GM08714 (cell line): Measurements from ENCODE around the gene ITPR2.

ENCODE experiments used
- H3K4me3 ChIP-seq: fragments of 200-500 bp; sonication (Bioruptor generic); 2 replicates; pipeline ENCODE4 v1.5.1; 2014; ENCODE audit warnings: mild to moderate bottlenecking, low read length, inconsistent platforms
- ZNF274 ChIP-seq: IDR thresholded peaks from 2 replicates; pipeline ENCODE4 v1.6.1; 2012; ENCODE audit warnings: mild to moderate bottlenecking, low read depth, low read length

ITPR2 gene

DNA sequence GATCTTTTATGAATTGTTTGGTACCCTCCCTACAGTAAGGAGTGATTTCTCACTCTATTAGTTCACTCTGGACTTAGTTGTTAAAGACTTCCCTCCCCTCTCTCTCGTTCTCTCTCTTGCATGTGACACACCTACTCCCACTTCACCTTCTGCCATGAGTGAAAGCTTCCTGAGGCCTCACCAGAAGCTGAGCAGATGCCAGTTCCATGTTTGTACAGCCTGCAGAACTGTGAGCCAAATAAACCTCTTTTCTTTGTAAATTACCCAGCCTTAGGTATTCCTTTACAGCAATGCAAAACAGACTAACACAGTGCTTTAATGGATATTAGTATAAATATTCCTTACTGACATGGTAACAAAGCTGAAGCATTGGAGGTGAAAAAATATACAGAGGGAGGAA is 450.0 kb downstream of the ITPR2 start:
- no peak overlapping the region for H3K4me3 ChIP-seq
- TF ChIP-seq ZNF274 = no peak

- H3K4me3 ChIP-seq = no peak overlapping the region
- TF ChIP-seq ZNF274 = no peak
Measured at GRCh38 chr12:26380897-26381296, 452.1 kb downstream of the ITPR2 start.

DNA sequence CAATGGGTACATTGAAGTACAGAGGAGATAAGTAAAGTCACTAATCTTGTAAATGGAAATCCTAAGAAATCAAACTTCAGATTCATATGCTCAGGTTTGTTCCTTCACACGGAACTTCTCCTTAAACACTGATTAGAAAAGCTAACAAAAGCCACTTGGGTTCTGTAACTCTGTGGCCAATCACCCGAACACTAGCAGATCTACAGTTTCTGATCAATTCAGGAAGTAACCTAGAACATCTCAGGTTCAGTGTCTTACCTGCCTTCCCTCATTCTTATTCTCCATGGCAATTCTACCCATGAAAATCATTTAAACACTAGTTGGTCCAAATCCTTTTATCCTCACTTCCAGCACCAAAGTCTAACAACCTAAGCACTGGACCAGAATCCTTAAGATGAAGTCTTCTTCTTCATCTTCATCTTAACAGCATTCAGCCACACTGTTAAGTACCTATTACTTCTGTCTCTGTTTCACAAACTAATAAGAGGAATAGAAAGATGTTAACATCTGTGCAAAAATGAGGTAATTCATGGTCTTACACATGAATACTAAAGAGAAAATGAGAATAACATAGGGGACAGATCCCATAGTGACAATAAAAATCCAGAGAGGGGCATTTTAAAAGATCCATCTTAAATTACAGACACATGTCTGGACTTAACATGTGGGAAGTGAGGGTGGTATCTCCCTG is 453.1 kb downstream of the ITPR2 start:
- TF ChIP-seq ZNF274 = no peak
- no peak overlapping the region for H3K4me3 ChIP-seq

DNA sequence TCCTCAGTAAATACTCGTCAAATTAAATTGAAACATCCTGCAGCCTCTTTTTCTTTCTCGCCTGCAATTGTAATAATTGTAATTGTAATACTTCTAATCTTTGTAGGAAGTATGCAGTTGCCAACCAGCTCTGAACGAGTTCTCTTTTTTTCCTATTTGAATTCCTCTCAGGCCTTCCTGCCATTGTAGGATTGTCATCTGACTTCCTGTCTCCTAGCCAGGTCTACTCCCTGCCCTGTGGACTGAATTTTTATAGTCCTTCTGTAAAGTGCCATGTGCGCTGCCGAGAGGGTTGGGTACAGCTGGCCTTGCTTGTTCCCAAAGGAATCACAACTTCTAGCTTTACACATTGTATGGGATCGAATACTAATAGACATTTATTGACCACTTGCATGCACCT is 454.3 kb downstream of the ITPR2 start:
- TF ChIP-seq ZNF274 = no peak
- H3K4me3 ChIP-seq = no peak overlapping the region

GRCh38 chr12:26374934-26375680 is 457.9 kb downstream of the ITPR2 start:
- H3K4me3 ChIP-seq = no peak overlapping the region
- no peak for TF ChIP-seq ZNF274

- no peak overlapping the region for H3K4me3 ChIP-seq
- TF ChIP-seq ZNF274 = no peak
Measured at GRCh38 chr12:26373606-26374495, 459.1 kb downstream of the ITPR2 start.

DNA sequence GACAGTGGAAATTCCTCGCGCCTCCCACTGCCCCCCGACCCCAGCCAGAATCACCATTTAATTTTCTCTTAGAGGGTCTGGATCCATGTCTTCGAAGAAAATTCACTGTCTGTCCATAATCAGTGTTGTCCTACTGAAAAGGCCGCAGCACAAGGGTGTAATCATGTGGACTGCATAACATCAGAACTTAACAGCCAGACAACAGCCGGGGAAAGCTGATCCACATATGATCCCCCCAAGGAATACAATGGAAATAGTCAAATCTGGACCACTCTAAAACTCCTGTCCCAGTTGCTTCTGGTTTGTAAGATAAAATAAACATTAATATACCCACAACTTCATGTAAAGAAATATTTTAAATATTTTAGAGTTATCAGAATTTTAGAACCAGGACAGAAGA is 460.1 kb downstream of the ITPR2 start:
- H3K4me3 ChIP-seq = no peak overlapping the region
- no peak for TF ChIP-seq ZNF274

DNA sequence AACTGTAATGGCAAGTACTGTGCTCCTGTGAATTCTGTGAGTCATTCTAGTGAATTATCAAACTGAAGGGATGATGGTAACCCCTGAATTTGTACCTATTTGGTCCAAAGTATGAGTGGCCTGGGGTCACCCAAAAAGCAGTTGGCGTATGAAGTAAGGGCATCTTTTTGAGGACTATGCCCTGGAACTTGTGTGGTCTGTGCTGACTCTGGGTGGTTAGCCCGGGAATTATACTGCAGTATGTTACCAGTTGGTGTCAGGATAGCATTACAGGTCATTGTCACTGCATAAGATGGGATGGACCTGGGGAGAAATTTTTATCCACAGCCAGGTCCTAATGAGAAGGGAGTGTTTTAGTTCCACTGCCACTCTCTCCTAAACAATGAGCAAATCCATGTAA is 462.9 kb downstream of the ITPR2 start:
- TF ChIP-seq ZNF274 = no peak

GRCh38 chr12:26369588-26369987 is 463.4 kb downstream of the ITPR2 start:
- TF ChIP-seq ZNF274 = no peak
- no peak overlapping the region for H3K4me3 ChIP-seq

More for the DNA sequence above, 462.9 kb downstream of the ITPR2 start:
- no peak overlapping the region for H3K4me3 ChIP-seq

DNA sequence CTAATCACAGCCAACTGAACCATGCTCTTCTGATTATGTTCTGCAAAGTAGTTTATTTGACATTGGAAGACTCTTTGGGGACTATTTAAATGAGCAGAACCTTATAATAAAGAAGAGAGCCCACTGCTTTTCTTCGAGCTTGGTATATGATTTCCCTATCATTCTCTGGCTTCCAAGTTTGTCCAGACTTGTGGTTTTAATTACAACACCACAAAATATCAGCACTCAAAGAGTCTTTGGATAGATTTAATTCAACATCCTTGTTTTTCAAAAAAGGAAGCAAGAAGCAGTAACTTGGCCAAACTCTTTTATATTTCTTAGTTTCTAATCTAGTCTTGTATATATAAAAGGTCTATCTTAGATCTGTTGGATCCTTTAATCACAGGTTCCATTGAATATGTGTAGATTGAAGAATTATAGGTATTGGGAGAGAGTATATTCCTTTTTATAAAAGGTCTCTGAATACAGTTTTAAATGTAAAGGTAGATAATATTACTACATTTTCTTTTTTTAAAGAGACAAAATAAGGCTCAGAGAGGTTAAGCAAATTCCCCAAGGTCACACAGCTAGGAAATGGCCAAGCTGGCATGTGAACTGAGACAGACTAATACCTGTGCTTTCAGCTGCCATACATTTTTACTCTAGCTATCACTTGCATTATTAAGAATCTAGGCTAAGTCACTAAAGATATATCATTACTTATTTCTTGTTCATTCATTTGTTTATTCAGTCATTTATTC is 464.8 kb downstream of the ITPR2 start:
- TF ChIP-seq ZNF274 = no peak
- no peak overlapping the region for H3K4me3 ChIP-seq

DNA sequence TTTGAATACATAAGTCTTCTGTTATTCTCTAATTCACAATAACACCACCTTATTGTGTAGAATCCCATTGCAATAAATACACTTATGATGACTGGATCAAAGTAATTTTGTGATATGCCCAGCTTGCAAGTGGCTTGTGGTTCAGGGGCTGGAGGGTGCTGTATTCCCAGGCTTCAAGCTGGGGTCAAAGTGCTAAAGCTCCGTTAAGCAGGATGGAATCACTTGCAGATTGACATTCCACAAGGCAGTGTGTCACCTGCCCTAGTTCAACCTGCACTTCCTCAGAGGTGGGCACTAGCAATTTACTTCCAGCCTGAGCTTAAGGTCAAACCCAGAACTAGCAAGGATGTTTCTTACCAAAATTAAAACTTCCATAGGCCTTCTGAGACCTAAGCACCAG is 471.0 kb downstream of the ITPR2 start:
- TF ChIP-seq ZNF274 = no peak
- no peak overlapping the region for H3K4me3 ChIP-seq

GRCh38 chr12:26360062-26360461 is 472.9 kb downstream of the ITPR2 start:
- no peak for TF ChIP-seq ZNF274
- H3K4me3 ChIP-seq = no peak overlapping the region

GRCh38 chr12:26359576-26359975 is 473.4 kb downstream of the ITPR2 start:
- TF ChIP-seq ZNF274 = no peak
- H3K4me3 ChIP-seq = no peak overlapping the region

DNA sequence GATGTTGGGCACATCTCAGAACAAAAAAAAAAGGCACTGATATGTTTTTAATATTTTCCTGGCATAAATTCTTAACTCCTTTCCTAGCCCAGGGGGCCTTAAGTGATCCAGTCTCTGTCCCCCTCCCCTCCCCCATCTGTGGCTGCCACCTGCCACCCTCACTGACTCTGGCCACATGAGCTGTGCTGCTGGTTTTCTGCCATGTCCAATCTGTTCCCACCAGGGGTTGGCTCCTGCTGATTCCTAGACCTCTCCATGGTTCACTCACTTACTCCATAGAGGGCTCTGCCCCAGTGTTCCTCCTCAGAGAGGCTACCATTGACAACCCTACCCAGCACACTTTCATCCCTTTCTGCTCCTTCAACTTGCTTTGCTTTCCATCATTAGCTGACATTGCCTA is 474.3 kb downstream of the ITPR2 start:
- H3K4me3 ChIP-seq = no peak overlapping the region
- no peak for TF ChIP-seq ZNF274
